Measurements from ENCODE around the gene UBLCP1.

The UBLCP1 gene

GRCh38 chr5:159313197-159313596, 50.1 kb downstream of the UBLCP1 start:
- no peak for DNase-seq (ENCODE audit: low spot score)

GRCh38 chr5:159316519-159317383, 53.7 kb downstream of the UBLCP1 start:
- DNase-seq (ENCODE audit: low spot score) = peak; percentile 19

- no peak for DNase-seq (ENCODE audit: low spot score)
These were observed 54.8 kb downstream of the UBLCP1 start for GRCh38 chr5:159317849-159318248.

DNA sequence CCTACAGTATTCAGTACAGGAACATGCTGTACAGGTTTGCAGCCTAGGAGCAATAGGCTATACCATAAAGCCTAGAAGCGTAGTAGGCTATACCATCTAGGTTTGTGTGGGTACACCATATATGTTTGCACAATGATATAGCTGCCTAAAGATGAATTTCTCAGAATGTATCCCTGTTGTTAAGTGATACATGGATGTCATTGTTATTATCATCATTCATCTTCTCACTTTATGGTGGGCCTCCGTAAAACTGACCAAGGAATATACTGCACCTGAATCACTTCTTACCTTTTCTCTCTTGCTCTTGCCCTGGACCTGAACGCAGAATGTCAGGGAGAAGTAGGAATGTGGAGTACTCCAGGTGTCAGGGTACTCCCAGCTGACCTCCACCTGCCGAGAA, 55.4 kb downstream of the UBLCP1 start:
- no peak for DNase-seq (ENCODE audit: low spot score)

DNA sequence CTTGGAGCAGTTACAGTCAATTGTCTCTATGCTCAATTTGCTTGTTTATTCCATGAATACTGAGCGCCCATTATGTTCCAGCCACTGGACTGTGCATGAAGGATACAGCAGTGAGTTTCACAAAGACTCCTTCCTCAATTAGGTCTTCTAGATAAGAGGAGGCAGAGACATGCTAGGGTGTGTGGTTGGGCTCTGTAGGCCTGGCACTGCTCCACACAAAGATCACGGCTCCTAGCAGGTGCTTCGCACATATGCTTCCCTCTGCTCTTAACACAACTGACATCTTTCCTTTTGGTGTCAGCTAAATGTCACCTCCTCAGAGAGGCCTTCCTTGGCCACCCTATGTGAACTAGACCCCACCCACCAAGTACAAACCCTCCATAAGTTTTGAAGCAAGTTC, 56.3 kb downstream of the UBLCP1 start:
- DNase-seq (ENCODE audit: low spot score) = no peak

- no peak for DNase-seq (ENCODE audit: low spot score)
These were observed 56.7 kb downstream of the UBLCP1 start for GRCh38 chr5:159319832-159320231.

DNA sequence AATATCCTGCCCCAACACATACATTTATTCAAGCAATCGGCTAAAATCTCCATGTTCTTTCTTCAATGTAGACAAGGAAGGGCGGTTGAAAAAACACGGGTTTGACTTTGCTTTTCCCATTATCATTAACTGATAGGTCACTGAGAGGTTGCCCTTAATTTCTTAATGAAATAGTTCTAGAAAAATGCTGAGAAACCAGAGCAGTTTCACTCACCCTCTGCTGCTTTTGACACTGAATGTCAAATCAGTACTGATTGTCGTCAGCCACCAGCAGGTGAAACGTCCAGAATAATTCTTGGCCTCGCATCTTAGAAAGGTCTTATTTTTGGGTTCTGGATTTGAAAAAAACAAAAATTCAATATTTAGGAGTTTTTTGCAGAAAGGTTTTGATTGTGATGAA, 59.1 kb downstream of the UBLCP1 start:
- DNase-seq (ENCODE audit: low spot score) = no peak

- no peak for DNase-seq (ENCODE audit: low spot score)
These were observed 61.1 kb downstream of the UBLCP1 start for GRCh38 chr5:159324102-159324755.

- no peak for DNase-seq (ENCODE audit: low spot score)
These were observed 61.9 kb downstream of the UBLCP1 start for GRCh38 chr5:159324986-159325385.

- no peak for DNase-seq (ENCODE audit: low spot score)
These were observed 67.2 kb downstream of the UBLCP1 start, which contains the start of gene IL12B for GRCh38 chr5:159330131-159330800. TSS of gene IL12B (minus strand) at chr5:159330487. CDS start at chr5:159326782, 3,705 bp downstream.

DNA sequence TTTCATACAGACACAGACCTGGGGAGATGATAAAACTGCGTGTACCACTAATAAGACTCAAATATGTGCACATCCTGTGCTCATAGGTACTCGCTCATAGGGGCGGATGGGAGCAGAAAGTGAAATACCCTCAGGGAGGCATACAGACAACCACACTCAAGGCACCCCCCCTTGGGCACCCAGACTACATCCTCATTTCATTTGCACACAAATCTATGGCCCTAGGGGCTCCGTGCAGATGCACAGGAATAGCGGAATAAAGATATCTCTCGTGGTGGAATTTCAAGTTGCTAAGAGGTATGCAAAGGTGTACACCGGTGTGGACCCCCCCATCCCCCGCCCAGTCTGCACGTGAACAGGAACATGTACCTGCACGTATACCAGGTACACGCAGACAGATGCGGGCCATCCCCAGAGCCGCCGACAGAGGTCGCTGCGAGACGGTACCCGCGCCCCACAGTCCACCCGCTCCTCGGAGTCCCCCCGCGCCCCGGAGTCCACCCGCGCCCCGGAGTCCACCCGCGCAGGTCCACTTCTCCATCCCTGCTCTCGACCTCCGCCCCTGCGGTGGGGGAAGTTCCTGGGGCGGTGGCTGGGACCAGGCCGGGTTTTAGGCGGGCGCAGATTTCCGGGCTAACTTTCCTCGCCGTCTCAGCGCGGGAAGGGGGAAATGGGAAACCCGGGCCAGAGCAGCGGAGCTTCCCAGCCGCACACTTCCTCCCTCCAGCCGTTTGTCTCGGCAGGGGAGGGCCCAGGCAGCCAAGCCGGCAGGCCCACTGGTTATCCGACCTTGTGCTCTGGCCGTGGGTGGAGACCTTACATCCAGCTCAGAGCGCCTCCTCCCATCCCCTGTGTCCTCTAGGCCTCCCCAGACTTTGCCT, 68.2 kb downstream of the UBLCP1 start:
- peak; percentile 26 for DNase-seq (ENCODE audit: low spot score)

GRCh38 chr5:159332800-159333544, 69.9 kb downstream of the UBLCP1 start:
- DNase-seq (ENCODE audit: low spot score) = no peak

DNA sequence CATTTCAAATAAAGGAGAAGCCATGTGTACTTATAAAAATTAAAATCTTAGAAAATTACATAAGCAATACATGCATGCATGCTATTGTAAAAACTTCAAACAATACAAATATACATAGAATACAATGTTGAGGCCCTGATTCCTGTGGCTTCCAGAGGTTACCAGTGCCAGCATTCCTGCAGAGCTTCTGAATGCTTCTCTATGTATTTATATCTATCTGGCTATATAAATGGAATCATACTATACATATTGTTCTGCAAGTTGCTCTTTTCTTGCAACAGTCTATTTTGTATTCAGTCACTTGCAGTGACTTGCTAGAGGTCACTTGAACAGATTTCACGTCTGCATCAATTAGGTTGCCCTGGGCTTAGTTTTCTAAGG, 70.4 kb downstream of the UBLCP1 start:
- no peak for DNase-seq (ENCODE audit: low spot score)
